ENCODE data around the gene STX10.

DNA sequence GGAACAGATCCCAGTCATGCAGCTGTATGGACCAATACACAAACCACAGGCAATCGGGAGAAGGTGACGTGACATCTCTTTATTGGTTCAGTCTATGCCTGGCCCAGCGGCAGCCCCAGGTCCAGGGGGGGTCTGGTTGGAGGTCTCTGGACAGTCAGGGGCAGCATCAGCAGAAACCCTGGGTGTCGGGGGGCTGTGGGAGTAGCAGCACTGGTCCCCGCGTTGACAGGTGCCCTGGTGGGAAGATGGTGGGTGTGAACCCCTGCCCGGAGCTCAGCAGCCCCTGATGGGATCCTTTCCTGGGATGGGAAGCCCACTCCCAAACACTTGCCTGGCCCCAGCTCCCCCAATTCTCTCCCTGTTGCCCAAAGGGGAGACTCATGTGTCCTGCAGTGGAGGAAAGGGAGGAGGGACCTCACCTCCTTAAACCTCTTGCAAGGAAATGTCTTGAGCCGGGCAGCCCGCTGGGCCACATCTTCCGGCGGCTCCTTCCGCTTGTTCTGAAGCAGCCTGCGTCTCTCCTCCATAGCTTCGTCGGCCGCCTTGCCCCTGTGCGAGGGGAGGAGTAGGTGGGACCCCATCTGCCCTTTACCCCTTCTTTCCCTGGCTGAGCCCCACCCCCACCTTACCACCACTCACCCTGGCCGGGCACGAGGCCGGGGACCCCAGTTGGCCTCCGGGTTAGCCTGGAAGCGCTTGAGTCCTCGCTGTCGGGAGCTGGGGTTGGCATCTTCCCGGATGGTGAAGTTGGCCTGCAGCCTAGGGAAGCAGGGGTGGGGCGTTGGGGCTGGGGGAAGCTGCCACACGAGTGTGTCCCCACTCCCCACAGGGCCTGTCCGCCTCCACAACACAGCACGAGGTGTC is 45.1 kb downstream of the STX10 start:
- TF ChIP-seq RARB (CRISPR knock-in tag; IDR thresholded peaks at IDR 0.05) (no peak), BHLHE40 (IDR thresholded peaks at IDR 0.05; ENCODE audit: low read depth, low read length) (no peak), CHD2 (IDR thresholded peaks at IDR 0.05; ENCODE audit: low read length, partially characterized antibody) (no peak), TP53 (CRISPR knock-in tag; IDR thresholded peaks at IDR 0.05) (no peak)
- TF ChIP-seq, protein P1, sequence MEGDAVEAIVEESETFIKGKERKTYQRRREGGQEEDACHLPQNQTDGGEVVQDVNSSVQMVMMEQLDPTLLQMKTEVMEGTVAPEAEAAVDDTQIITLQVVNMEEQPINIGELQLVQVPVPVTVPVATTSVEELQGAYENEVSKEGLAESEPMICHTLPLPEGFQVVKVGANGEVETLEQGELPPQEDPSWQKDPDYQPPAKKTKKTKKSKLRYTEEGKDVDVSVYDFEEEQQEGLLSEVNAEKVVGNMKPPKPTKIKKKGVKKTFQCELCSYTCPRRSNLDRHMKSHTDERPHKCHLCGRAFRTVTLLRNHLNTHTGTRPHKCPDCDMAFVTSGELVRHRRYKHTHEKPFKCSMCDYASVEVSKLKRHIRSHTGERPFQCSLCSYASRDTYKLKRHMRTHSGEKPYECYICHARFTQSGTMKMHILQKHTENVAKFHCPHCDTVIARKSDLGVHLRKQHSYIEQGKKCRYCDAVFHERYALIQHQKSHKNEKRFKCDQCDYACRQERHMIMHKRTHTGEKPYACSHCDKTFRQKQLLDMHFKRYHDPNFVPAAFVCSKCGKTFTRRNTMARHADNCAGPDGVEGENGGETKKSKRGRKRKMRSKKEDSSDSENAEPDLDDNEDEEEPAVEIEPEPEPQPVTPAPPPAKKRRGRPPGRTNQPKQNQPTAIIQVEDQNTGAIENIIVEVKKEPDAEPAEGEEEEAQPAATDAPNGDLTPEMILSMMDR (IDR thresholded peaks at IDR 0.05) = no peak
- TF ChIP-seq, protein P2, sequence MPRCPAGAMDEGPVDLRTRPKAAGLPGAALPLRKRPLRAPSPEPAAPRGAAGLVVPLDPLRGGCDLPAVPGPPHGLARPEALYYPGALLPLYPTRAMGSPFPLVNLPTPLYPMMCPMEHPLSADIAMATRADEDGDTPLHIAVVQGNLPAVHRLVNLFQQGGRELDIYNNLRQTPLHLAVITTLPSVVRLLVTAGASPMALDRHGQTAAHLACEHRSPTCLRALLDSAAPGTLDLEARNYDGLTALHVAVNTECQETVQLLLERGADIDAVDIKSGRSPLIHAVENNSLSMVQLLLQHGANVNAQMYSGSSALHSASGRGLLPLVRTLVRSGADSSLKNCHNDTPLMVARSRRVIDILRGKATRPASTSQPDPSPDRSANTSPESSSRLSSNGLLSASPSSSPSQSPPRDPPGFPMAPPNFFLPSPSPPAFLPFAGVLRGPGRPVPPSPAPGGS (IDR thresholded peaks at IDR 0.05) = no peak
- TF ChIP-seq, protein P3, sequence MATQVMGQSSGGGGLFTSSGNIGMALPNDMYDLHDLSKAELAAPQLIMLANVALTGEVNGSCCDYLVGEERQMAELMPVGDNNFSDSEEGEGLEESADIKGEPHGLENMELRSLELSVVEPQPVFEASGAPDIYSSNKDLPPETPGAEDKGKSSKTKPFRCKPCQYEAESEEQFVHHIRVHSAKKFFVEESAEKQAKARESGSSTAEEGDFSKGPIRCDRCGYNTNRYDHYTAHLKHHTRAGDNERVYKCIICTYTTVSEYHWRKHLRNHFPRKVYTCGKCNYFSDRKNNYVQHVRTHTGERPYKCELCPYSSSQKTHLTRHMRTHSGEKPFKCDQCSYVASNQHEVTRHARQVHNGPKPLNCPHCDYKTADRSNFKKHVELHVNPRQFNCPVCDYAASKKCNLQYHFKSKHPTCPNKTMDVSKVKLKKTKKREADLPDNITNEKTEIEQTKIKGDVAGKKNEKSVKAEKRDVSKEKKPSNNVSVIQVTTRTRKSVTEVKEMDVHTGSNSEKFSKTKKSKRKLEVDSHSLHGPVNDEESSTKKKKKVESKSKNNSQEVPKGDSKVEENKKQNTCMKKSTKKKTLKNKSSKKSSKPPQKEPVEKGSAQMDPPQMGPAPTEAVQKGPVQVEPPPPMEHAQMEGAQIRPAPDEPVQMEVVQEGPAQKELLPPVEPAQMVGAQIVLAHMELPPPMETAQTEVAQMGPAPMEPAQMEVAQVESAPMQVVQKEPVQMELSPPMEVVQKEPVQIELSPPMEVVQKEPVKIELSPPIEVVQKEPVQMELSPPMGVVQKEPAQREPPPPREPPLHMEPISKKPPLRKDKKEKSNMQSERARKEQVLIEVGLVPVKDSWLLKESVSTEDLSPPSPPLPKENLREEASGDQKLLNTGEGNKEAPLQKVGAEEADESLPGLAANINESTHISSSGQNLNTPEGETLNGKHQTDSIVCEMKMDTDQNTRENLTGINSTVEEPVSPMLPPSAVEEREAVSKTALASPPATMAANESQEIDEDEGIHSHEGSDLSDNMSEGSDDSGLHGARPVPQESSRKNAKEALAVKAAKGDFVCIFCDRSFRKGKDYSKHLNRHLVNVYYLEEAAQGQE (IDR thresholded peaks at IDR 0.05) = no peak
